Measurements from ENCODE around the gene TANC1.

DNA sequence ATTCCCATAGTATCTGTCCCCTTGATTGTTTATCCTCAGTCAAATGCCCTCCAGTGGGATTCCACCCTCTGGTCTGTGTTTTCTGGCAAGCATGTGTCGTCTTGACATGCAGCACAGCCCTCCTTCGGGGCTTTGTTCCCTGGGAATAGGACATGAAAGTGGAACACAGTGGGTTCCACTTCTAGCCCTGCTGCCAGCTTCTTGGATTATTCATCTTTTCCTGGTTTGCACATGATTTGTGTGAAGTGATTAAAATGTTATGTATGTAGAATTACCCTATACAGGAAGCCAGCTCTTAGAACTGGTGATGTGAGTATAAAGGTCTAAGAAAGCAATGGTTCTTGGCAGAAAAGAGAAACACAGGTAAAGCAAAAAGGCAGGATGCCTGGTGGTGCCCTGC, 142.3 kb downstream of the TANC1 start:
- TF ChIP-seq, protein P1, sequence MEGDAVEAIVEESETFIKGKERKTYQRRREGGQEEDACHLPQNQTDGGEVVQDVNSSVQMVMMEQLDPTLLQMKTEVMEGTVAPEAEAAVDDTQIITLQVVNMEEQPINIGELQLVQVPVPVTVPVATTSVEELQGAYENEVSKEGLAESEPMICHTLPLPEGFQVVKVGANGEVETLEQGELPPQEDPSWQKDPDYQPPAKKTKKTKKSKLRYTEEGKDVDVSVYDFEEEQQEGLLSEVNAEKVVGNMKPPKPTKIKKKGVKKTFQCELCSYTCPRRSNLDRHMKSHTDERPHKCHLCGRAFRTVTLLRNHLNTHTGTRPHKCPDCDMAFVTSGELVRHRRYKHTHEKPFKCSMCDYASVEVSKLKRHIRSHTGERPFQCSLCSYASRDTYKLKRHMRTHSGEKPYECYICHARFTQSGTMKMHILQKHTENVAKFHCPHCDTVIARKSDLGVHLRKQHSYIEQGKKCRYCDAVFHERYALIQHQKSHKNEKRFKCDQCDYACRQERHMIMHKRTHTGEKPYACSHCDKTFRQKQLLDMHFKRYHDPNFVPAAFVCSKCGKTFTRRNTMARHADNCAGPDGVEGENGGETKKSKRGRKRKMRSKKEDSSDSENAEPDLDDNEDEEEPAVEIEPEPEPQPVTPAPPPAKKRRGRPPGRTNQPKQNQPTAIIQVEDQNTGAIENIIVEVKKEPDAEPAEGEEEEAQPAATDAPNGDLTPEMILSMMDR (IDR thresholded peaks at IDR 0.05), result no peak
- TF ChIP-seq ZFX (IDR thresholded peaks at IDR 0.05; ENCODE audit: borderline replicate concordance), result no peak
